Neural cell (in vitro differentiated cells): ENCODE results near the gene TMED9. TPM values are rescaled to one million over a fixed set of nuclear protein-coding genes. Genes with fewer than 3 reads are reported as not detected.

Experiments used
- H2AFZ ChIP-seq: fragments of 200-600, 300-800 bp; sonication (generic), shearing (Covaris generic); 2 replicates; pipeline ENCODE4 v1.6.0; 2014; ENCODE audit warnings: low read depth, mild to moderate bottlenecking, antibody characterized with exemption, low read length, moderate library complexity
- H3F3A ChIP-seq: fragments of 200-600 bp; shearing (Covaris generic); 2 replicates; pipeline ENCODE4 v1.6.1; 2016; ENCODE audit warnings: mild to moderate bottlenecking, moderate library complexity, mixed read lengths, antibody characterized with exemption, low read length; ENCODE audit not compliant: insufficient read depth, poor library complexity, severe bottlenecking
- H3K27ac ChIP-seq: fragments of 200-600, 300-800 bp; sonication (generic), shearing (Covaris generic); 2 replicates; pipeline ENCODE4 v1.5.1; 2014; ENCODE audit warnings: mild to moderate bottlenecking, low read length, moderate library complexity
- H3K27me3 ChIP-seq: fragments of 300-800, 200-600 bp; sonication (generic), shearing (Covaris generic); 2 replicates; pipeline ENCODE4 v1.6.0; 2014; ENCODE audit warnings: mild to moderate bottlenecking, low read depth, low read length, moderate library complexity; ENCODE audit not compliant: insufficient read depth
- H3K36me3 ChIP-seq: fragments of 300-800, 200-600 bp; sonication (generic), shearing (Covaris generic); 2 replicates; pipeline ENCODE4 v1.5.1; 2014; ENCODE audit warnings: mild to moderate bottlenecking, antibody characterized with exemption, low read length, moderate library complexity; ENCODE audit not compliant: insufficient read depth
- H3K4me2 ChIP-seq: fragments of 300-800, 200-600 bp; sonication (generic), shearing (Covaris generic); 2 replicates; pipeline ENCODE4 v1.6.0; 2014; ENCODE audit warnings: mild to moderate bottlenecking, low read length
- H3K4me3 ChIP-seq: fragments of 300-800, 200-600 bp; sonication (generic), shearing (Covaris generic); 2 replicates; pipeline ENCODE4 v1.5.1; 2014; ENCODE audit warnings: mild to moderate bottlenecking, low read length, moderate library complexity
- H3K79me2 ChIP-seq: fragments of 200-600 bp; shearing (Covaris generic); replicated peaks from 2 replicates; pipeline ENCODE4 v1.6.0; 2014; ENCODE audit warnings: mild to moderate bottlenecking, low read length, moderate library complexity; ENCODE audit not compliant: insufficient read depth
- H3K9ac ChIP-seq: fragments of 300-800, 200-600 bp; sonication (generic), shearing (Covaris generic); 2 replicates; pipeline ENCODE4 v1.6.1; 2016; ENCODE audit warnings: mild to moderate bottlenecking, low read length, mixed read lengths
- H3K9me2 ChIP-seq: fragments of 200-600 bp; shearing (Covaris generic); 2 replicates; pipeline ENCODE4 v1.6.1; 2016; ENCODE audit warnings: mild to moderate bottlenecking, low read length, mixed read lengths; ENCODE audit not compliant: insufficient read depth
- H3K9me3 ChIP-seq: fragments of 200-600, 300-800 bp; sonication (generic), shearing (Covaris generic); 2 replicates; pipeline ENCODE4 v1.6.1; 2016; ENCODE audit warnings: mild to moderate bottlenecking, mixed run types, low read length, moderate library complexity, mixed read lengths
- H4K20me1 ChIP-seq: fragments of 200-600 bp; shearing (Covaris generic); 2 replicates; pipeline ENCODE4 v1.6.1; 2016; ENCODE audit warnings: mild to moderate bottlenecking, mixed run types; ENCODE audit not compliant: insufficient read depth
- CTCF ChIP-seq: fragments of 450-650 bp; IDR thresholded peaks from 2 replicates; pipeline ENCODE4 v1.5.1; 2014; ENCODE audit warnings: antibody characterized with exemption, mild to moderate bottlenecking, moderate library complexity; ENCODE audit not compliant: poor library complexity, severe bottlenecking
- EP300 ChIP-seq: fragments of 450-650 bp; conservative IDR thresholded peaks from 2 replicates; pipeline ENCODE4 v1.6.1; 2014; ENCODE audit warnings: antibody characterized with exemption, mild to moderate bottlenecking, moderate library complexity; ENCODE audit not compliant: poor library complexity, severe bottlenecking
- EZH2 ChIP-seq: fragments of 200-600, 300-800 bp; shearing (Covaris generic), sonication (generic); IDR thresholded peaks from 2 replicates; pipeline ENCODE4 v1.6.1; 2014; ENCODE audit warnings: antibody characterized with exemption, low read length, borderline replicate concordance, mild to moderate bottlenecking; ENCODE audit not compliant: insufficient read depth, poor library complexity, severe bottlenecking
- MXI1 ChIP-seq: fragments of 450-650 bp; conservative IDR thresholded peaks from 2 replicates; pipeline ENCODE4 v1.6.1; 2014; ENCODE audit warnings: antibody characterized with exemption, mild to moderate bottlenecking; ENCODE audit not compliant: poor library complexity, severe bottlenecking
- POLR2AphosphoS5 ChIP-seq: IDR thresholded peaks from 2 replicates; pipeline ENCODE4 v1.6.1; 2012
- RAD21 ChIP-seq: fragments of 450-650 bp; conservative IDR thresholded peaks from 2 replicates; pipeline ENCODE4 v1.6.1; 2014; ENCODE audit warnings: antibody characterized with exemption, mild to moderate bottlenecking, moderate library complexity
- SMC3 ChIP-seq: fragments of 450-650 bp; conservative IDR thresholded peaks from 2 replicates; pipeline ENCODE4 v1.6.1; 2014; ENCODE audit warnings: antibody characterized with exemption, mild to moderate bottlenecking, moderate library complexity; ENCODE audit not compliant: poor library complexity
- TAF1 ChIP-seq: IDR thresholded peaks from 2 replicates; pipeline ENCODE4 v1.6.1; 2012; ENCODE audit warnings: low read depth
- polyA plus RNA-seq: library from polyadenylated mRNA; depleted of rRNA; stranded (reverse); fragments of >200 nt; gene quantifications from 2 replicates; pipeline ENCODE4 v1.2.3, GENCODE V29; 2014
- TF ChIP-seq, protein P1 (sequence below): IDR thresholded peaks from 2 replicates; pipeline ENCODE4 v1.6.1; 2012; ENCODE audit warnings: borderline replicate concordance

The TMED9 gene
- polyA plus RNA-seq, 1 donor from 2014 or later: 59.1 TPM

- no peak for TF ChIP-seq EZH2
- TF ChIP-seq, protein P1, sequence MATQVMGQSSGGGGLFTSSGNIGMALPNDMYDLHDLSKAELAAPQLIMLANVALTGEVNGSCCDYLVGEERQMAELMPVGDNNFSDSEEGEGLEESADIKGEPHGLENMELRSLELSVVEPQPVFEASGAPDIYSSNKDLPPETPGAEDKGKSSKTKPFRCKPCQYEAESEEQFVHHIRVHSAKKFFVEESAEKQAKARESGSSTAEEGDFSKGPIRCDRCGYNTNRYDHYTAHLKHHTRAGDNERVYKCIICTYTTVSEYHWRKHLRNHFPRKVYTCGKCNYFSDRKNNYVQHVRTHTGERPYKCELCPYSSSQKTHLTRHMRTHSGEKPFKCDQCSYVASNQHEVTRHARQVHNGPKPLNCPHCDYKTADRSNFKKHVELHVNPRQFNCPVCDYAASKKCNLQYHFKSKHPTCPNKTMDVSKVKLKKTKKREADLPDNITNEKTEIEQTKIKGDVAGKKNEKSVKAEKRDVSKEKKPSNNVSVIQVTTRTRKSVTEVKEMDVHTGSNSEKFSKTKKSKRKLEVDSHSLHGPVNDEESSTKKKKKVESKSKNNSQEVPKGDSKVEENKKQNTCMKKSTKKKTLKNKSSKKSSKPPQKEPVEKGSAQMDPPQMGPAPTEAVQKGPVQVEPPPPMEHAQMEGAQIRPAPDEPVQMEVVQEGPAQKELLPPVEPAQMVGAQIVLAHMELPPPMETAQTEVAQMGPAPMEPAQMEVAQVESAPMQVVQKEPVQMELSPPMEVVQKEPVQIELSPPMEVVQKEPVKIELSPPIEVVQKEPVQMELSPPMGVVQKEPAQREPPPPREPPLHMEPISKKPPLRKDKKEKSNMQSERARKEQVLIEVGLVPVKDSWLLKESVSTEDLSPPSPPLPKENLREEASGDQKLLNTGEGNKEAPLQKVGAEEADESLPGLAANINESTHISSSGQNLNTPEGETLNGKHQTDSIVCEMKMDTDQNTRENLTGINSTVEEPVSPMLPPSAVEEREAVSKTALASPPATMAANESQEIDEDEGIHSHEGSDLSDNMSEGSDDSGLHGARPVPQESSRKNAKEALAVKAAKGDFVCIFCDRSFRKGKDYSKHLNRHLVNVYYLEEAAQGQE: no peak
- no peak for TF ChIP-seq RAD21
Measured at GRCh38 chr5:177602458-177602830, 10.4 kb downstream of the TMED9 start.

GRCh38 chr5:177603631-177604030, 11.6 kb downstream of the TMED9 start:
- H3K79me2 ChIP-seq: peaks cover 7% of the 10 kb centered on the region
- no peak overlapping the region for H3K4me3 ChIP-seq
- H3K9me3 ChIP-seq: no peaks in the 10 kb centered on the region
- no peaks in the 10 kb centered on the region for H3F3A ChIP-seq
- H3K4me2 ChIP-seq: no peak overlapping the region
- H3K36me3 ChIP-seq: no peaks in the 10 kb centered on the region
- no peak overlapping the region for H2AFZ ChIP-seq
- TF ChIP-seq CTCF (no peak), EP300 (no peak), TAF1 (no peak), MXI1 (no peak), RAD21 (no peak), SMC3 (no peak), EZH2 (no peak), POLR2AphosphoS5 (no peak)
- TF ChIP-seq, protein P1: no peak
- H3K27ac ChIP-seq: no peak overlapping the region
- no peaks in the 10 kb centered on the region for H4K20me1 ChIP-seq
- H3K27me3 ChIP-seq: no peaks in the 10 kb centered on the region
- no peaks in the 10 kb centered on the region for H3K9me2 ChIP-seq
- no peak overlapping the region for H3K9ac ChIP-seq

More at GRCh38 chr5:177602458-177602830, 10.4 kb downstream of the TMED9 start:
- Histone ChIP-seq H3K36me3 (no peaks in the 10 kb centered on the region), H3K79me2 (peaks cover 7% of the 10 kb centered on the region), H3K9me2 (no peaks in the 10 kb centered on the region), H3F3A (no peaks in the 10 kb centered on the region), H3K9ac (no peak overlapping the region), H3K27me3 (no peaks in the 10 kb centered on the region), H3K4me2 (no peak overlapping the region), H2AFZ (no peak overlapping the region), H3K4me3 (no peak overlapping the region), H3K27ac (no peak overlapping the region), H4K20me1 (no peaks in the 10 kb centered on the region), H3K9me3 (no peaks in the 10 kb centered on the region)
